ENCODE measurements around the gene CLSTN2. TPM values are rescaled to one million over a fixed set of nuclear protein-coding genes. Genes with fewer than 3 reads are reported as not detected.

CLSTN2 gene
- polyA plus RNA-seq, 1 experiment: 0.04 TPM

DNA sequence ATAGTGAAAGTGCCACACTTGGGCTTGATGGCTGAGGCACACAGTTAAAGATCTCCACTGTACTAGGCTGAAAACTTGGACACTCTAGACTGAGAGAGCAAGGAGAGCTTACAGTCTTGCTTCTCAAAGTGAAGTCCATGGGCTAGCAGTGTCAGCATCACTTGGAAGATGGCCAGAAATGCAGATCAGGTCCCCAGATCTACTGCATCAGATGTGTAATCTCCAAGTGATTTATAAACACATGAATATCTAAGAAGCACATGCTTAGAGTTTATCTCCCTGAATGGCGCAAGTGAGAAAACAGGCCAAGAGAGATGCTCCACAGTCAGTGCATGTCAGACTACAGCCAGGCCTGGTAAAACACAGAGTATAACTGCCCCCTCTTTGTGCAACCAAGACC, 308.6 kb downstream of the CLSTN2 start:
- no peak overlapping the region for H3K27ac ChIP-seq (ENCODE audit: low read depth, low read length)
- H3K27me3 ChIP-seq (ENCODE audit: control insufficient read depth, insufficient read depth, low read length): no peaks in the 10 kb centered on the region
- TF ChIP-seq, protein P1, sequence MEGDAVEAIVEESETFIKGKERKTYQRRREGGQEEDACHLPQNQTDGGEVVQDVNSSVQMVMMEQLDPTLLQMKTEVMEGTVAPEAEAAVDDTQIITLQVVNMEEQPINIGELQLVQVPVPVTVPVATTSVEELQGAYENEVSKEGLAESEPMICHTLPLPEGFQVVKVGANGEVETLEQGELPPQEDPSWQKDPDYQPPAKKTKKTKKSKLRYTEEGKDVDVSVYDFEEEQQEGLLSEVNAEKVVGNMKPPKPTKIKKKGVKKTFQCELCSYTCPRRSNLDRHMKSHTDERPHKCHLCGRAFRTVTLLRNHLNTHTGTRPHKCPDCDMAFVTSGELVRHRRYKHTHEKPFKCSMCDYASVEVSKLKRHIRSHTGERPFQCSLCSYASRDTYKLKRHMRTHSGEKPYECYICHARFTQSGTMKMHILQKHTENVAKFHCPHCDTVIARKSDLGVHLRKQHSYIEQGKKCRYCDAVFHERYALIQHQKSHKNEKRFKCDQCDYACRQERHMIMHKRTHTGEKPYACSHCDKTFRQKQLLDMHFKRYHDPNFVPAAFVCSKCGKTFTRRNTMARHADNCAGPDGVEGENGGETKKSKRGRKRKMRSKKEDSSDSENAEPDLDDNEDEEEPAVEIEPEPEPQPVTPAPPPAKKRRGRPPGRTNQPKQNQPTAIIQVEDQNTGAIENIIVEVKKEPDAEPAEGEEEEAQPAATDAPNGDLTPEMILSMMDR (IDR thresholded peaks at IDR 0.05; ENCODE audit: low read depth, low read length): no peak
- no peak for DNase-seq (ENCODE audit: low read depth, low spot score)
- H3K4me3 ChIP-seq (ENCODE audit: low read depth, low read length): no peak overlapping the region
- no peaks in the 10 kb centered on the region for H3K9me3 ChIP-seq (ENCODE audit: control insufficient read depth, insufficient read depth, low read length)
- POLR2A ChIA-PET: no interaction called here
- CTCF ChIA-PET: no interaction called here

DNA sequence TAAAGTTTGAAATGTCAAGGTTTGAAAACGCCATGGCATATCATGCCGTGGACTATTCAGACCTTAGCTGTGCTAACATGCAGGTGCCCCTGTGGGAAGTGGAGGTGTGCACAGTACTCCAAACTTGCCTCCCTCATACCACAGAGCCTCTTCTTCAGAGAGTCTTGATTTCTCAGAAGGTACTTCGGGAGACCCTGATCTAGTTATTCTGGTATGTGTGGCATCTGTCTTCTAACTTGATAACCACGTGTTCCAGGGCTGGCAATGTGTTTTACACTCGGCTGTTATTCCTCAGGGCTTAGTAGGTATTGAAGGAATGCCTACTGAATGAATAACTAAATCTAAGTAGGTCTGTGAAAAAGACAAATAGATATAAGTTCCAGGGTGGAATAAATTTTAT, 309.9 kb downstream of the CLSTN2 start:
- CTCF ChIA-PET: no interaction called here
- TF ChIP-seq, protein P1 (IDR thresholded peaks at IDR 0.05; ENCODE audit: low read depth, low read length): no peak
- POLR2A ChIA-PET: no interaction called here
- DNase-seq (ENCODE audit: low read depth, low spot score): no peak
- no peaks in the 10 kb centered on the region for H3K27me3 ChIP-seq (ENCODE audit: control insufficient read depth, insufficient read depth, low read length)
- H3K27ac ChIP-seq (ENCODE audit: low read depth, low read length): no peak overlapping the region
- no peak overlapping the region for H3K4me3 ChIP-seq (ENCODE audit: low read depth, low read length)
- H3K9me3 ChIP-seq (ENCODE audit: control insufficient read depth, insufficient read depth, low read length): no peaks in the 10 kb centered on the region

DNA sequence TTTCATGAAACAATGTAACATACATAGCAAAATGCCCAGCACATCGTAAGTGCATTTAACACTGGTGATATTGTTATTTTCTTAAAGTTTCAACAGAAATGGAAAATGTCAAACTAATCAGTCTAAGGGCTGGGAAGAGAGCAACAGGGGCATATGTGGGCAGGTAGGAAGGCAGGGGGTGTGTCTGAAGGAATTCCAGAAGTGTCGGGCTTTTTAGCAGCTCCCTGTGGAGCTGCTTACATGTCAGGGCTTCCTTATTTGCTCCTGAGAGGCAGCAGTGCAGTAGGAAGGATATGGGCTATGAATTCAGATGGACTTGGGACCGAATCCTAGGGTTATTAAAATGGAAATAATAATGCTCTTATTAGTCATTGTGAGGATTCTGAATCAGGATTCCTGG, 311.6 kb downstream of the CLSTN2 start:
- Histone ChIP-seq H3K27ac (ENCODE audit: low read depth, low read length) (no peak overlapping the region), H3K27me3 (ENCODE audit: control insufficient read depth, insufficient read depth, low read length) (no peaks in the 10 kb centered on the region), H3K9me3 (ENCODE audit: control insufficient read depth, insufficient read depth, low read length) (no peaks in the 10 kb centered on the region), H3K4me3 (ENCODE audit: low read depth, low read length) (no peak overlapping the region)
- POLR2A ChIA-PET: no interaction called here
- no peak for DNase-seq (ENCODE audit: low read depth, low spot score)
- CTCF ChIA-PET: no interaction called here
- TF ChIP-seq, protein P1 (IDR thresholded peaks at IDR 0.05; ENCODE audit: low read depth, low read length): no peak

DNA sequence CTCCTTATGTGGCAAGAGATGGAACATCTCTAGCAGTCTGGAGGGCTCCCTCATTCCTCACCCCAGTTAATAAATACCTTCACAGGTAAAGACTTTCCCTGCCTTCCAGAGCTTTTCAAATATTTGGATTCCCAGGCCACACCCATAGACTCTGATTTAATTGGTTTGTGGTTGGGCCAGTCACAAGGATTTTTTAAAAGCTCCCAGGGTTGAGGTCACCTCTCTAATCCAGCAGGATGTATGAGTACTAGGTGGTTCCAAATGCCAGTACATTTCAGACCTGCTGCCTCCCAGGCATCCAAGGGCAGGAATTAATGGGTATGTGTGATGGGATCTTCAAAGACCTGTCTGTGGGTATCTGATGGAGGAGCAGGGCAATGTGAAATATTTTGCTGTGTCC, 312.8 kb downstream of the CLSTN2 start:
- no peak for DNase-seq (ENCODE audit: low read depth, low spot score)
- no peaks in the 10 kb centered on the region for H3K9me3 ChIP-seq (ENCODE audit: control insufficient read depth, insufficient read depth, low read length)
- no peaks in the 10 kb centered on the region for H3K27me3 ChIP-seq (ENCODE audit: control insufficient read depth, insufficient read depth, low read length)
- no peak overlapping the region for H3K27ac ChIP-seq (ENCODE audit: low read depth, low read length)
- ChIA-PET POLR2A (no interaction called here), CTCF (no interaction called here)
- TF ChIP-seq, protein P1 (IDR thresholded peaks at IDR 0.05; ENCODE audit: low read depth, low read length): no peak
- no peak overlapping the region for H3K4me3 ChIP-seq (ENCODE audit: low read depth, low read length)

DNA sequence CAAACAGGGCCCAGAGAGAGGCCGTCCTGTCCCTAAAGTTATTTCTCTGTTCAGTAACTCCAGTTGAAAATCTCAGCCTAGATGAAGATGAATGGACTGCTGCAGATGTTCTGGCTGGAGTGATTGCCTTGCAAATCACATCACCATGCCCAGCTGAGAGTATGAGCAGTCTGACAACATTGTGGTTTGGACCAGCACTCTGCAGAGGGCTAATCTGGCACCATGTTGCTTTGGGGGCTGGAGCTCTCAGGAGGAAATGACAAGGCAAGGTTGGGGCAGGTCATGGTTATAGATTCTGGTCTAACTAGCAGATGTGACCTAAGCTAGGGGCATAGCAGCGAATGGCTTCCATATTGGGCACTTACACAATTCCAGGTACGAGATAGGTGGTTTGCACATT, 314.2 kb downstream of the CLSTN2 start:
- TF ChIP-seq, protein P1 (IDR thresholded peaks at IDR 0.05; ENCODE audit: low read depth, low read length): no peak
- H3K27ac ChIP-seq (ENCODE audit: low read depth, low read length): no peak overlapping the region
- DNase-seq (ENCODE audit: low read depth, low spot score): no peak
- no peaks in the 10 kb centered on the region for H3K27me3 ChIP-seq (ENCODE audit: control insufficient read depth, insufficient read depth, low read length)
- POLR2A ChIA-PET: no interaction called here
- CTCF ChIA-PET: no interaction called here
- no peaks in the 10 kb centered on the region for H3K9me3 ChIP-seq (ENCODE audit: control insufficient read depth, insufficient read depth, low read length)
- no peak overlapping the region for H3K4me3 ChIP-seq (ENCODE audit: low read depth, low read length)
